Glomerular visceral epithelial cell (primary cell): Measurements from ENCODE around the gene FGR.

Source experiments
- DNase-seq: peaks from one replicate; pipeline ENCODE4 v3.0.0-alpha.2; 2016; ENCODE audit errors: extremely low spot score

Gene FGR

GRCh38 chr1:27588256-27589232, 46.4 kb downstream of the FGR start:
- no peak for DNase-seq

DNA sequence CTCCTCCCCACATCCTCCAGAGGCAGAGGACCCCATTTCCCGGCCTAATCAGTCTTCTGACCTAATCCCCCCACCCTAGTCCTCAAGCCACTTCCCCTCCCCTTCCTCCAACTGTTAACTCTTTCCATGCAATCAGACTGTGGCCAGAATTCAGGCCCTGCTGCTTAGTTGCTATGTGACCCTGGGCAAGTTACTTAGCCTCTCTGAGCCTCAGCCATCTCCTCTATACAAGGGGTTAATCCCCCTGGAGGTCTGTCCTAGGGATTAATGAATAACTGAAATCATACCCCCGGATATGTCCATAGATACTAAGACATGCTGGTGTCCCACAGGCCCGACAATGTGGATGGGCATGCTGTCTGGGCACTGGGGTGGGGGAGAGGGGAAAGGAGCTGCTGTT, 49.3 kb downstream of the FGR start:
- DNase-seq = no peak

DNA sequence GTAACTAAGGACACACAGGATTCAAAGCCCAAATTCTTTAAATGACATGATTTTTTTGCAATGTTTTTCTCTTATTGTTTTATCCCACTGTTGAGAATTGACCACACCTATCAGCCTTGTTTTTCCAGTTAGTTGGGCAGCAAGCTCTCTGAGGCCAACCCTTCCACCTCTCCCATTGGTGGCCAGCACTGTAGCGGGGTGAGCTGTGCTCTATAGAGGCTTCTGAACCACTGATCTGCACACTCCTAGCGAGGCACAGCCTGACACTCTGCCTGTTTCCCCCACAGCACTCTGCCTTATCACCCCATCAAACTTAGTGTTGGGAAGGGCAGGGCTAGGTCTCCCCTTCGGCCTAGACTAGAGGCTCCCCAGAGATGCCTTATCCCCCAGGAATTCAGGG, 50.5 kb downstream of the FGR start:
- no peak for DNase-seq

GRCh38 chr1:27583479-27583878, 51.5 kb downstream of the FGR start:
- DNase-seq = no peak

DNA sequence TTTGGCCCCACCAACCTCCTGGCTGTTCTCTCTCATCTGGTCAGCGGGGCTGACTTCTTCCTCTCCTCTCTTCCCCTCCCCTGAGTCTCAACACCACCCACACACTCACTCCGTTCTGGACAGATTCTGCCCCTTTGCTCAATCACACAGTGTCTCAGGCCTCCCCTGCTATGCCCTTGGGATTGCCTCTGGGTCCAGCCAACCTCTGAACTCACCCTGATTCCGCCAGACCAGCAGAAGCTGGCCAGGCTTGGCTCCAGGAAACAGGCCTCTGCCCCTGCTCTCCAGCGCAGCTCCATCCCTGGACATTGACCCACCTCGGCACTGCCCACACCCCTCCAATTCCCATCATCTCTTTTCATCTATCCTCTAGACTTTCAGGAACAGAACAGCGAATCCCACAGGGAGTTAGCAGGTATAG, 53.2 kb downstream of the FGR start:
- DNase-seq = no peak

- no peak for DNase-seq
Observed at GRCh38 chr1:27577504-27578188, 57.3 kb downstream of the FGR start.

GRCh38 chr1:27576806-27577227, 58.2 kb downstream of the FGR start:
- no peak for DNase-seq

DNA sequence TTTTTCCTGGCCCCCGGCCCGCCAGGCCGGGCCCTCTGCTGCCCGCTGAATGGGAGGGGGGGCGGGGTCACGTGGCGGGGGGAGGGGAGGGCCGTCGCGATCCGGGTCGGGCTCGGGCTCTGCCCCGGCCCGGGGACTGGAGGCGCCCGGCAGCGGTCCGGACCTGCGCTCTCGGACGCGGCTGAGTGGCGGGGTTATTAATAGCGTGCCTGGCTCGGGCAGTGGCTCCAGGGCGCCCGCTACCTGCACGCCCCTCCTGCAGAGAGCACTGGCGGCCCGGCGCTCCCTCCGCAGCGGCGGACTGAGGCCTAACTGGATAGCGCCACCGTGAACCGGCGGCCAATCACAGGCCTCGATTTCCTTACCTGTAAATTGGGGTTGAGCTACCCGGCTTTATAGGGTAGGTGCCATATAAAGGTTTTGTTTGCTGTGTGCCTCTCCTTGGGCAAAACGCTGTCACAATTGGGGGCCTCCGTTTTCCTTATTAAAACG, 59.1 kb downstream of the FGR start:
- peak; percentile 59 for DNase-seq

DNA sequence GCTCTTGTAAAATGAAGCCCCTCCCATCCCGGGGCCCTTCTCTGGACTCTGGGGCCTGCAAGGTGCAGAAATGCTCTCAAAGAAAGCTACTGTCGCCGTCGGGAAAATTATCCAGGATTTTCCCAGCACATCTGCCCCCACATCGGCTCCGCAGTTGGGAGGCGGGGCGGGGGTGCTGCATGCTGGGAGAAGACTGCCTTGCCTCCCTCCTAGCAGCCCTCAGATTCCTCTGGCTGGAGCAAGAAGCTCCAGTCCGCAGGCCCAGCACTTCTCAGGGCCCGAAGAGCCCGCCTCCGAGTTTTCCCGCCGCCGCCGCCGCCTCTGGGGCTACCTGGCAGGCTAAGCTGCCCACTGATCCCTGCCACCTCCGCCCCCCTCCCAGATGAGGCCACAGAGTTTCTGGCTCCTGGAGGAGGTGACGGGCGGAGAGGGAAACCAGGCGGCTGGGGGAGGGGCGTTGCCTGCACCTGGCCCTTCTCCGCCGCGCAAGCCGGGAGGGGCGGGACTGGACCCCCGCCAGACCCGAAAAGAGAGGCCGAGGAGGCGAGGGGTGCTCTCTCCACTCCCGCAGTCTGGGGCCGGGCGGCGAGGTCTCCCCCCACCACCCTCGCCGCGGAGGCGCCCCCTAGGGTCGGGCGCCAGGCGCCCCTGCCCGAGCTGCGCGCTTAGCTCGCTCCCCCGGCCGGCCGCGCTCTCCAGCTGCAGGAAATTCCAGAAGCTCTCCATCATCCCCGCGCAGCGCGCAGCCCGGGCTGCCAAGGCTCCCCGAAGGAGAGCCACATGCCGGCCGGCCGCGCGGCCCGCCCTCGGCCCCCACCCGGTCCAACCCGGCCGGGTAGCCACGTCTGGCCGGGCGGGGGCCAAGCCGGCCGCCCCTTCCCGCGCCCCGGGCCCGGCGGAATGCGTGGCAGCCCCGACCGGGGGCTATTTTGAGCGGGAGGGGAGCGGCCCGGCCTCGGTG, 59.8 kb downstream of the FGR start:
- DNase-seq = peak; percentile 86

- DNase-seq = no peak
Observed at GRCh38 chr1:27574001-27574781, 60.8 kb downstream of the FGR start.

GRCh38 chr1:27572679-27573426, 62.1 kb downstream of the FGR start:
- DNase-seq = peak; percentile 30

DNA sequence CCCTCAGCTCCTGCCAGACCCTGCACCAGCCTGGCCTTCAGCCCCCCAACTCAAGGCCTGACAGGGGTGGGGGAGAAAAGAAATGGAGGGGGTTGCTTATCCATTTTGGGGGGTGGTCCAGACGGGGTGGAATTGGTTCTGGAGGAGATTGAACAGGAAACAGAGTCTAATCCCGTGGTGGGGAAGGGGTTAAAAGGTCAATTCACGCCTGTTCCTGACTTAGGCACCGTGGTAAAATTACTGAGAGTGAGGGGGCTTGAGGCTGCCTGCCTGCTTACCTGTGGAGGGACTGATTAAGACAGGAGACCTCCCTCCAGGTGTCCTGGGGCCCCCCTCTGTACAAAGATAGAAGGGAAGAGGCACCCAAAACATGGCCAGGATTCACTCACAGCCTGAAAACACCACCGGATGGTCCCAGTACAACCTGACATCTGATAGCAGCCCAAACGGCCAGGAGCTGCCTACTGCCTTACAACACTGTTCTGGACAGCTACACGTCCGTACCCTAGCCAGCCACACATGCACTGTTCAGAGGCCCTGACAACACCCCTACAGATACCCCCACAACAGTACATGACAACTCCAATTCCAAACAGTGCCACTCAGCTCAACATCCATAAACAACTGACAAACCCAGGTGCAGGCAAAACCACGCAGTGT, 62.8 kb downstream of the FGR start:
- peak; percentile 15 for DNase-seq

- peak; percentile 17 for DNase-seq
Observed at GRCh38 chr1:27571439-27572018, 63.5 kb downstream of the FGR start.

GRCh38 chr1:27570784-27571183, 64.2 kb downstream of the FGR start:
- DNase-seq = no peak

GRCh38 chr1:27570356-27570755, 64.6 kb downstream of the FGR start:
- DNase-seq = no peak

DNA sequence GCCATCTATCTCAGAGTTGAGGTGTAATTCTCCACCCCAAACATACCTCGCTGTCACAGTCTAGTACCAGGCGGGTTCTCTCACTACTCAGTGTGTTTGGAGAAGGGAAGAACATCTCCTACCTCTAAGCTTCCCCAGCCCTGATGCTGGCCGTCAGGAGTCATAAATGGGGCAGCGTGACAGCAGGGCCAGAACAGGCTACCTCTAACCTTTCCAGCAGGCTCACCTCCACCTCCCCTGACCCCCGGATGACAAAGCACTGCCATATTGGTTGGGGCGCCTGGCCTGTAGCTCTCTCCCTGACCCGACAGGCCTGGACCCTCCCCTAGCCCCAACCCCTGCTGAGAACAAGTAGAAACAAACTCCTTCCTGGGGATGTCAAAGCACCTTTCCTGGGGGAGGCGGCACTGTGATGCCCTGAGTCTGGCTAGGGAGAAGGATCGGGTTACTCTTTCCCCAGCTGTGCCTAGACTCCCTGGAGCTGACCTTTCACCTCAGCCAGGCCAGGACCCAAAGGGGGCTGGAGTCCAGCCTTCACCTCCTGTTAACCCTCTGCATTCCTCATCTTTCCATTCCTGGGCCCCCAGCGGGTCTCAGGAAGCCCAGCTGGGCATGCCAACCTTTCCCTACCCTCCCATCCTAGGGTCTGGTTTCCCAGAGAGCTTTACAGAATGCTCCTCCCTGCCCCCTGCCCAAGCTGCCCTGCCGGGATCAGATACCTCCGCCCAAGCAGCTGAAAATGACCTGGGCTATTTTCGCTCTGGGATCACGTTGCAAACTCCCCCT, 65.3 kb downstream of the FGR start:
- no peak for DNase-seq

DNA sequence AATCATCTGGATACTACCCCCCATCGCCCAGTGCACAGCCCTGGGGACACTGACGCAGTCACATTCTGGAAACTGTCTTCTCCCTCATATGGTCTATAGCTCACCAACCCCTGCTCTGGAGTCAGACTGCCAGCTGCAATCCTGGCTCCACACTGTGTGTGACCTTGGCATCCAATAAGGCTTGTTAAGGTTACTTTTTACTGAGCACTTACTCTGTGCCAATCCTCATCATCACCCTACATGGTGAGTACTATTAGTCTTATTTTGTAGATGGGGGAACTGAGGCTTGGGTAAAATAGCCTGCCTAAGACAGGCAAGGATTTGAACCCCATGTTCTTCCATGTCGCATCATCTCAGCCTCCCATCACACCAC, 65.9 kb downstream of the FGR start:
- no peak for DNase-seq

GRCh38 chr1:27568300-27569087, 66.5 kb downstream of the FGR start:
- DNase-seq = peak; percentile 96
